DLD1 (cell line): ENCODE data around the gene APOL1.
"Not testable (repeated sequence)": the region's sequence is repeated elsewhere in the genome, so short reads cannot be mapped to it uniquely, and the experiment has no call there.

Experiments used
- in situ Hi-C: cut with HindIII; loops from 2 replicates; pipeline ENCODE4 v1.10.0; 2017; ENCODE audit warnings: low sequenced_read_pairs

APOL1 gene, protein sequence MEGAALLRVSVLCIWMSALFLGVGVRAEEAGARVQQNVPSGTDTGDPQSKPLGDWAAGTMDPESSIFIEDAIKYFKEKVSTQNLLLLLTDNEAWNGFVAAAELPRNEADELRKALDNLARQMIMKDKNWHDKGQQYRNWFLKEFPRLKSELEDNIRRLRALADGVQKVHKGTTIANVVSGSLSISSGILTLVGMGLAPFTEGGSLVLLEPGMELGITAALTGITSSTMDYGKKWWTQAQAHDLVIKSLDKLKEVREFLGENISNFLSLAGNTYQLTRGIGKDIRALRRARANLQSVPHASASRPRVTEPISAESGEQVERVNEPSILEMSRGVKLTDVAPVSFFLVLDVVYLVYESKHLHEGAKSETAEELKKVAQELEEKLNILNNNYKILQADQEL

DNA sequence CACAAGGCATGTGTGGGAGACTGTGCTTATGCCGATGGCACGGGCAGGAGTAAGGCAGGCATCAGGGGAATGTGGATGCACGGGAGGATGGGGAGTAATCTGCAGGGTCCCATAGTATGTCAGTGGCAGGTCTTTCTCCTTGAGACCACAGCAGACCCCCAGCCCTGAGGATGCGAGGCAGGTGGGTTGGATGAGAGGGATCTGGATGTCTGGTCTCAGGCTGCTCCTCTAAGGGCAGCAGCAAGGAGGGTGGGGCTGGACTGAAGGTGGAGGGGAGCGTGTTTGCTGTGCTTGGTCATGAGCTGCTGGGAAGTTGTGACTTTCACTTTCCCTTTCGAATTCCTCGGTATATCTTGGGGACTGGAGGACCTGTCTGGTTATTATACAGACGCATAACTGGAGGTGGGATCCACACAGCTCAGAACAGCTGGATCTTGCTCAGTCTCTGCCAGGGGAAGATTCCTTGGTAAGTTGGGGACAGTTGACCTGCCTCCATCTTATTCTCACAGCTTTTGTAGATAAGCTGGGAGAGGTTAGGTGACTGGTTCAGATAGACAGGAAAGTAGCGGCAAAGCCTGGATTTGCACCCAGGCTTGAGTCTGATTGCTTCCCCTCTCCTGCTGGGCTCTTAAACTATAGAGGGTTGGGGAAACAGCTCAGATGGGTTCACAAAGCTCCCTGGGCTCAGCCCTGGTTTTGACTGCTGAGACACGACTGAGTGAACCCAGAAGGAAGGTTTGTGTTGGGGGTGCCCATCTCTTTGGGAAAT is at the start of gene APOL1:
Gene APOL1, plus strand, starts transcription at position 380 of the 769 bp plus-strand sequence. CDS start 1,823 bp downstream, outside the sequence.
- in situ Hi-C loops = no loop called here

DNA sequence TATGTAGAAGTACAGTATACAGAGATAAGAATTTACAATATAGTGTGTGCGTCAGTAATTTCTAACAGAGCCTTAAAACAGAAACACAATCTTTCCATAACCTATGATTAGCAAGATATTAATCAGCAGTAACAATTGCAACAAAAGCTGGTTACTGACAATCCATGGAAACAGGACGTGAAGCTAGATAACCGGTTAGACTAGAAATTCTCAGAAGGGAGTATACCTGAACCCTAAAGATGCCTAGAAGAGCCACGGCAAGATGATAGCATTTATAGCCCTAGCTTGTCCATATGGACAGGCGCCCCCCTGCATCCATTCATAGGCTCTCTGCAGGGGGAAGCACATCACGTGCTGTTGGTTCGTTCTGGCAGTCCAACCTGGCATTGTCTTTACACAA is 49.5 kb upstream of the APOL1 start:
- in situ Hi-C loops = not testable (repeated sequence)

DNA sequence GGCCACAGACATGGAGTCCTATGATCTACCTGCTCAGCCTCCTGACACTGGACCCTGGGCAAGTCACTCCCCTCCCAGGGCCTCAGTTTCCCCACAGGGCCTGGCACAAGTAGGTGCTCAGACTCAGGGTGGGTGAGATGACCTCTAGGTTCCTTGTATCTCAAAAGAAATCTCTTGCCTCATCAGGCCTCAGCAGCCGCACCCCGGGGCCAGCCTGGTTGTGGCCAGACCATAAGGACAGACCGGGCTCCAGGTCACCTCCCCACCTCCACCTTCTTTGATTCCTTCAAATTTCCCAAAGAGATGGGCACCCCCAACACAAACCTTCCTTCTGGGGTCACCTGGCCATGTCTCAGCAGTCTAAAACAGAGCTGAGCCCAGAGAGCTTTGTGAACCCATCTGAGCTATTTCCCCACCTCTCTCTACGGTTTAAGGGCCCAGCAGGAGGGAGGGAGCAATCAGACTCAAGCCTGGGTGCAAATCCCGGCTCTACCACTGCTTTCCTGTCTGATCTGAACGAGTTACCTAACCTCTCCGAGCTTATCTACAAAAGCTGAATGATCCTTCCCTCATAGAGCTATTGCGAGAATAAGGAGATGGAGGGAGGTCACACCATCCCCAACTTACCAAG is 48.8 kb upstream of the APOL1 start:
- in situ Hi-C loops = no loop called here

DNA sequence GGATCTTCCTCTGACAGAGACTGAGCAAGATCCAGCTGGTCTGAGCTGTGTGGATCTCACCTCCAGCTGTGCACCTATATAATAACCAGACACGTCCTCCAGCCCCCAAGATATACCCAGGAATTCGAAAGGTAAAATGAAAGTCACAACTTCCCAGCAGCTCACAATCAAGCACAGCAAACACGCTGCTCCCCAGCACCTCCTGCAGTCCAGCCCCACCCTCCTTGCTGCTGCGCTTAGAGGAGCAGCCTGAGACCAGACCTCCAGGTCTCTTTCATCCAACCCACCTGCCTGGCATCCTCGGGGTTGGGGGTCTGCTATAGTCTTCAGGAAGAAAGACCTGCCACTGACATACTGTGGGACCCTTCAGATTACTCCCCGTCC is 48.3 kb upstream of the APOL1 start:
- in situ Hi-C loops = no loop called here

DNA sequence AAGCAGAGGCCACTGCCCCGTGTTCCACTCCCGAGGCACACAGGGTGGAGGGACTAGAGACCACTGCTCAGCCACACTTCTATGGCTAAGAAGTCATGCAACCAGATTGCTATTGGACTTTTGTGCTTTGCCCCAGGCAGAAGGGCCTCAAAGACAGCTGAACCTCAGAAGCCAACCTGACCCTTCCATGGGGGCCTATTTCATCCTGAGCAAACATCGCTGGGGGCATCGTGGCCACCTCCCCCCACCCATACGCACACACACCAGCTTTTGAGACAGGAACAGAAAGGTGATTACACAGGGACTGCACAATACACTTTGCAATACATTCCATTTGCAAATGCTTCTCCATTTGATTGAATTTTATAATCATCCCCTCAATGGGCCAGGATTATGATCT is 47.4 kb upstream of the APOL1 start:
- in situ Hi-C loops = not testable (repeated sequence)

DNA sequence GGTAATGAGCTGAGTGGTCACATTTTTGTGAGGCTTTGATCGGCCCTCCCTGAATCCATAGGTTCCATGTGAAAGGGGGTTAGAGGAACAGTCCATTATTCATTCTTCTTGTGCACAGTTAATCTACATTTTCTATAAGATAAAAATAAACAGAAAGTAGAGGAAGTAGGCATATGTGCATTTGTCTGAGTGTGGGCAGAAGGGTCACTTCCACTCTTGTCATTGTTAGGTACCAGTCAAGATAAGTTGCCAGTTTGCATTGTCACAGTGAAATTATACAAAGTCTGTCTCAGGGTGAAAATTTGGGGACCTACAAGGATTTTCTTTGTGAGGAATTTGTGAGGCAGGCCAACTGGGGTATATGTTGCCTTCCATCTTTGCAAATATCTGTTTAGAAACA is 46.7 kb upstream of the APOL1 start:
- in situ Hi-C loops = no loop called here

DNA sequence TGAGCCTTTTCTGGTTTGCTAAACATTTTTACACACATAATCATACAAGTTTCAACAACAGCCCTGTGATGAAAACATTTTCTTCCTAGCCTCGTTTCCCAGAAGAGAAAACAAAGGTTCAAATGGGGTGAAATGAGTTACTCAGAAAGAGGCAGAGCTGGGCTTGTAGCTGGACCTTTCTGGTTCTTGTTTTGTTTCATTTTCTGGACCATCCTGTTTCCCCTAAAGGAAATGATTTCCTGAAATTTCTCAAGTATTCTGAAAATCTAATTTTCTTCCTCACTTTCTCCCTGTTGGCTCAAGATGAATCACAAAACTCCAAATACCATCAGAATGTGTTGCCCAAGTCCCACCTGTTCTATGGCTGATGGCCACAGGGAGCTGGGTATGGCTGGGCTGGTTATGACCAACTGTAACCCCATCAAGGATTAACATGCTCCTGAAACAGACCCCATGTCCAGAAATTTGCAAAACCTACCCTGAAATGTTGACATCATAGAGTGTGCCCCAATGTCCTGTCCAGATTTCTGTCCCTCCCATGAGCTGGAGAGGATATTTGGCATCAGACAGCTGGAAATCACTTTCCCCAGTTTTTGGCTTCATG is 44.7 kb upstream of the APOL1 start:
- in situ Hi-C loops = no loop called here

DNA sequence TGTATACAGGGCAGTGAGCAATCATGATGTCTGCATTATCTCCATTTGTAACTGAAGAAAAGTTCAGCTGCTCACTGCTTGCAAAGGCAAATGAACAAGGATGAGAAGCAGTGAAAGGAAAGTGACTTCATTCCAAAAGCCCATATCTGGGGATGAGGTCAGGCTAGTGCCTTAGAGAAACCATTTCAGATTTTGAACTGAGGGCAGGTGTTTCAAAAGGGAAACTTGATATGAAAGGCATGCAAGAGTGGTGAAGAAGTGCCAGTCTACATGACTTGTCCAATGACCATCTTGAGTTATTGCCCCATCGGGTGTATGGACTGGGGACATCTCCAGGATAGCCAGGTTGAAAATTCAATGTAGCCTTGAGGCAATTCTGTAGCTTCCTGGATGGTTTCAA is 44.0 kb upstream of the APOL1 start:
- in situ Hi-C loops = no loop called here

DNA sequence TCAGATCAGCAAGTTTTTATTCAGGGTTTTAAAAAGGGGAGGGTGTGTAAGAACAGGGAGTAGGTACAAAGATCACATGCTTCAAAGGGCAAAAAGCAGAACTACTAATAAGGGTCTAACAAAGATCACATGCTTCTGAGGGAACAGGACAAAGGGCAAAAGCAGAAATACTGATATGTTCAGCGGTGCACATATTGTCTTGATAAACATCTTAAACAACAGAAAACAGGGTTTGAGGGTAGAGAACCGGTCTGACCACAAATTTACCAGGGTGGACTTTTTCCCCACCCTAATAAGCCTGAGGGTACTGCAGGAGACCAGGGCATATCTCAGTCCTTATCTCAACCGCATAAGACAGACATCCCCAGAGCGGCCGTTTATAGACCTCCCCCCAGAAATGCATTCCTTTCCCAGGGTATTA is 43.4 kb upstream of the APOL1 start:
- in situ Hi-C loops = not testable (repeated sequence)

DNA sequence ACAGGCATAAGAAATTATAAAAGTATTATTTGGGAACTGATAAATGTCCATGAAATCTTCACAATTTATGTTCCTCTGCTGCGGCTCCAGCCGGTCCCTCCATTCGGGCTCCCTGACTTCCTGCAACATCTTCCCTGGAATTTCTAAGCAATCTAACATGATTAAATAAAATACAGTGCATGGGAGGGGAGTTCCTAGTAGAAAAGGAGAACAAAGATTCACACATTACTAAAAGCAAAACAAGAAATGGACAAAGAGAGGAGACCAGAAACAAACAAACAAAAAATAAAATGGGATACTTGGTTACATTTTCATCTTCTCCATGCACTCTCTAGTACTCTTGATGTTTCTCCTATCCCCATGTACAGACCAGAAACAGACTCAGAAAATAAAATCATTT is 42.7 kb upstream of the APOL1 start:
- in situ Hi-C loops = no loop called here

DNA sequence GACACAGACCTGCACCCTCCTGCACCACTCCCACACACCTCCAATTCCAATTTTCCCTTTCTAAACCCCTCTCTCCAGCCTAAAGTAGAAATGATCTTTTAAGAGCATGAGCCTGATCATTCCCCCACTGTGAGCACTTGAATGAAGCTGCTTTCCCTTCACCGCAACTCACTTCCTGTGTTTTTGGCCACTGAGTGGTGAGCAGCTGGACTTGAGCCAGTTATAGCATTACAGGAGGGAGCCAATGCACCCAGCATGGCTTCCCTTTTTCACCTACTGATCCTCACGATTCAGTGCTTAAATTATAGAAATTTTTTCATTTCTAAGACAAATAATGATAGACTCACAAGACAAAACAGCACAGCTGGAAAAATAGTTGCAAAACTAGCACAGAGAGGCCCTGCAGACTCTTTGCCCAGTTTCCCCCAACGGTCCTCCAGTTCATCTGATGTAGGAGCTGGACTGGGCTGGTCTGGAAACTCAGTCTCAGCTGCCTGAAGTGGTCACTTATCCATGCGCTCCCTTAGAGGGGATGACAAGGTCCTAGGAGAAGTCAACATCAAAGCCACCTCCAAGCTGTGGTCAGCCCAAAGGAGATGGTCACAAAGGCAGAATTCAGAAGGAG is 41.6 kb upstream of the APOL1 start:
- in situ Hi-C loops = no loop called here

DNA sequence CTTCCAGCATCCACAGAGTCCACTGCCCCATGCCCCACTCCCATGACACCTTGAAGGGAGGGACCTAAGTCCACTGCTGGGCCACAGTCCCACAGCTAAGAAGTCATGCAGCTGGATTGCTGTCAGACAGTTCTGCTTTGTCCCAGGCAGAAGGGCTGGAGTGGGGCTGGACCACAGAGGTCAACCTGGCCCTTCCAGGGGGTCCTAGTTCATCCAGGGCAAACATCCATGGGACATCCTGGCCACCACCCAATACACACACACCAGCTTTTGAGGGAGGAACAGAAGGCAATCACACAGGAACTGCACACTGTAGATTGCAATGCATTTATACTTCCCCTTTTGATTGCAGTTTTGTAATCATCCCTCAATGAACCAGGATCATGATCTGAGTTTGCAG is 40.0 kb upstream of the APOL1 start:
- in situ Hi-C loops = no loop called here

DNA sequence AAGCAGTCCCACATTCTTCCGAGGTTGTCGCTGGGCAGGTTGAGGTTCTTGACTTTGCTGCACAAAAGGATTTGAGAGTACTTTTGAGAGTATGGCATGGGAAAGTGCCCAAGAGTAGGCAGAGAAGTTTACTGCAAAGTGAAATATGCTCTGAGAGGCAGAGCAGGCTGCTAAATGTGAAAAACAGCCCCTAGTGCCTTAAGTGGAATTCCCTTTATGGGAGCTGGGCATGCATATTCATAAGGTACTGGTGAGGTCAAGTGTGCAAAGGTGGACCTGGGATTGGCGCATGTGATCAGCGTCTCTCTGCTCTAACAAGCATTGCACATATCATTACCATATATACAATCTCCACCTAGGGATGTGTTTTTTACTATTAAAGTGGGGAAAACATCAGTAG is 39.3 kb upstream of the APOL1 start:
- in situ Hi-C loops = no loop called here

DNA sequence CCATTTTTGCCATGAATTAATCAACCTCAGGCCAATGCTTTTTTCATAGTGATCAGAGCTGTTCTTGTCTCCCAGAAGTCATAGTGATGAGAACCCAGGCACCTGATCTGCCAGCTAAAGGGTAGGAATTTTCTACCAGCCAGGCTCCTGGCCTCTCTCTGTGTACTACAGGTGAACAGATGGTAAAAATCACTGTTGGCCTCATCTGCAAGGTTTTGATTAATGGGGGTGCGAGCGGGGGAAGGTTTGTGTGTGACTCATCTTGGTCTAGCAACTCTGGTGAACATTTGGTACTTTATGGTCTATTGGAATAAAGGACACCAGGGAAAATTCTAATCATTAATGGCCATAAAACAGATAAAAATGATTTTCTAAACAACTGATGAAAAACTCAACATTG is 37.0 kb upstream of the APOL1 start:
- in situ Hi-C loops = no loop called here

DNA sequence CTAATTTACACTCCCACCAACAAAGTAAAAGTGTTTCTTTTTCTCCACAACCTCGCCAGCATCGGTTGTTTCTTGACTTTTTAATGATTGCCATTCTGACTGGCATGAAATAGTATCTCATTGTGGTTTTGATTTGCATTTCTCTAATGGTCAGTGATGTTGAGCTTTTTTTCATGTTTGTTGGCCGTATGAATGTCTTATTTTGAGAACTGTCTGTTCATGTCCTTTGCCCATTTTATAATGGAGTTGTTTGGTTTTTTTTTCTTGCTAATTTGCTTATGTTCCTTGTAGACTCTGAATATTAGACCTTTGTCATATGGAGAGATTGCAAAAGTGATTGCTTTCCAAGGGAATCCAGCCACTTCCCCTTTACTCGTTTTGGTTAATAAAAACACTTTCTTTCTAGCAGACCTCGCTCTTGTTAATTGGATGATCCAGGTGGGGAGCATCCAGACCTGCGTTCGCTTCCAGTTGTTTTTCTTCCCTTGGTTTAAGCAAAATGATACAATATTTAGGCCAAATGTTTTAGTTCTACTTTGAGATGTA is 34.2 kb upstream of the APOL1 start:
- in situ Hi-C loops = no loop called here

DNA sequence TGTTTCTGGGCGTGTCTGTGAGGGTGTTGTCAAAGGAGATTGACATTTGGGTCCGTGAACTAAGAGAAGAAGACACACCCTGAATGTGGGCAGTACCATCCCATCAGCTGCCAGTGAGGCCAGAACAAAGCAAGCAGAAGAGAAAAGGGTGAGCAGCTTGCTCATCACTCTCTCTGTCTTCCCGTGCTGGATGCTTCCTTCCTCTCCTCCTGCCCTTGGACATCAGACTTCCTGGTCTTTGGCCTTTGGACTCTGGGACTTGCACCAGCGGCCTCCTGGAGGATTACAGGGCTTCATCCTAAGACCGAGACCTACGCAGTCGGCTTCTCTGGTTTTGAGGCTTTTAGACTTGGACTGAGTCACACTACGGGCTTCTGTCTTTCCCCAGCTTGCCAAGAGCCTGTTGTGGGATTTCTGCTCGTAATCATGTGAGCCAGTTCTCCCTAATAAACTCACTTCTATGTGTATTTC is 32.4 kb upstream of the APOL1 start:
- in situ Hi-C loops = no loop called here

DNA sequence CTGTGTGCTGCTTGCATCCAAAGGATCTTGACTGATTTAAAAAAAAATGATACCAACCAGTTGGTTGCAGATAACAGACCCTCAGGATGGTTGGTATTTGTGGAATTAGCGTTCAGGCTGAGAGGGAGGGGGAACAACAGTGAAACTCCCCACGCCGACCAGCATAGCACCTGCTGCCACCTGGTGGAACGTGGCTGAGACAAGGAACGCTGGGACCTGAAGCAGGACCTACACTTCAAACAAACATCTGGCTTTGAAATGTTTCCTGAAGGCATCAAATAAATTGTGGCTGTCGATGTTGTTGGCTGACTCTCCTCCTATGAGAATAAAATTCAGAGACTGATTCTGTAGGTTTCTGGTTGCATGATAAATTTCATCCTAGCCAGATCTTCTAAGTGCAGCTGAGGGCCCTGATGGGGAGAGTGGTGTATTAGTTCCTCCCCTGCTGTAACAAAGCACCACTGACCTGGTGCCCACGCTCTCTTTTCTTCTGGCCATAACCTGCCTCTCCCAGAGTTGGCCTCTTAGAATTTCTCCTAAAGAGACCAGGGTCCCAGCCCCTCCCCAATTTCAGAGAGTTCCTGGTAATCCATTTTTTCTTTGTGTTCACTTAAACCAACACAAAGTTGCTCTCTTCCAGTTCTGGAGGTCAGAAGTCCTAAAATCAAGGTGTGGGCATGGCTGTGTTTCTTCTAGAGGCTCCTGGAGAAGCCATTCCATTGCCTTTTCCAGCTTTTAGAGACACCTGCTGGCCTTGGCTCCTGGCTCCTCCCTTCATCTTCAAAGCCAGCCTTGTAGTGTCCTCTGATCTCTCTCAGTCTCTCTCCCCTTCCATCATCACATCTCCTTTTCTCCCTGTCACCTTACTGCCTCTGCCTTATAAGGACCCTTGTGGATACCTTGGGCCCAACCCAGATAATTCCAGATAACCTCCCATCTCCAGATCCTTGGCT is 30.9 kb upstream of the APOL1 start:
- in situ Hi-C loops = no loop called here

DNA sequence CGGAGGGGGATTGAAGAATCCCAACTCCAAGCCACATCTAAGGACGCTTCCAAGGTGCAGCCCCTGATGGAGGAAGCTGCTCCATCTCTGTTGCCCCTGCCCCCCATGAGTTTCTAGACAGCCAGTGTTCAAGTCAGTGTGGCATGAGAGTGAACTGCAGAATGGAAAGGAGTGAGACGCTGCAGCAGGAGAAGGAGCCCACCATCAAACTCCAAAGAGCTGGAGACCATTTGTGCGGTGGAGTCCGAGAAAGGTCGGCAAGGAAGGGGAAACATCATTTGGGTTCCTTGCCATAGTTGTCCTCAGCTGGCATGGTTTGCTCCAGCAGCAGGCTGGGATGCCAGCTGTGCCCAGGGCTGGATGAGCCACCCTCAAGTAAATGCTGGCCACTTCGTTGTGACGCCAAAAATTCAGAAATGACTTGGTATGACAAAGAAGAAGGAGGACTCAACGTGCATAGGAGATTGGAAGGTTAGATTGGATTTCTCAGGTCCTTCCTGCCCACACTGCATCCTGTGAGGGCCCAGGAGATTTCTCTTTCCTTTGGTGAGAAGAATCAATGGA is 30.0 kb upstream of the APOL1 start:
- in situ Hi-C loops = no loop called here

DNA sequence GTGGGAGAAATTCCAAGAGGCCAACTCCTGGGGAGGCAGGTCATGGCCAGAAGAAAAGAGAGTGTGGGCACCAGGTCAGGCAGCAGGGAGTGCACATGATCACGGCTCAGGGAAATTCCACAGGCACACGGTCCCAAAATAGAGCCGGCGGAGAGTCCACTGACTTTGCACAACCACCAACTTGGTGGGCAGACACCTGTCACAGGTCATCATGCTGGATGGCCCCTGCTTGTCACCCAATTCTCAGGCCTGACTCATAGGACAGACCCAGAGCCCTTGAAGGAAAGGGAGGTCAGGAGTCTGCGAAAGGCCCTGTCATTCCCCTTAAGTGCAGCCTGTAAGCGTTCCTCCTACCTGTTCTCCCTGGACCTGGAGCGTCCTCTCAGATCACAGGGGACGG is 29.4 kb upstream of the APOL1 start:
- in situ Hi-C loops = no loop called here
